IMR-90 (cell line): ENCODE results near the gene ZNF366. TPM values are rescaled to one million over a fixed set of nuclear protein-coding genes. Genes with fewer than 3 reads are reported as not detected.

Source experiments
- ATAC-seq: fragments of 200-7000 bp; cut with Tn5 transposase; 2 replicates; pipeline ENCODE4 v1.9.1; 2020; ENCODE audit warnings: low read depth, mild to moderate bottlenecking, moderate library complexity
- BruUV-seq: library from RNA; stranded (reverse); fragments of 400-500 nt; replicated peaks from 2 replicates; lab custom pipeline; 2021; lab: Mats Ljungman, UMichigan
- CTCF ChIA-PET: fragments of 300-600 bp; formaldehyde crosslinking; extraction: SDS; loops from one replicate; lab custom pipeline; 2021; ENCODE audit warnings: antibody characterized with exemption; lab: Yijun Ruan, JAX
- POLR2A ChIA-PET: fragments of 300-600 bp; sonication (Branson Sonifier 250); formaldehyde crosslinking; loops from one replicate; lab custom pipeline; 2022; ENCODE audit warnings: antibody characterized with exemption; ENCODE audit not compliant: unreplicated experiment; lab: Charles Lee
- DNase-seq: peaks from one replicate; pipeline ENCODE4 v3.0.0; 2013
- H2AFZ ChIP-seq: replicated peaks from 2 replicates; pipeline ENCODE3; 2013; ENCODE audit warnings: low read length, mild to moderate bottlenecking; ENCODE audit not compliant: poor library complexity
- H2AK5ac ChIP-seq: 2 replicates; pipeline ENCODE4 v1.6.1; 2013; ENCODE audit warnings: low read depth, low read length, inconsistent platforms
- H2AK9ac ChIP-seq: replicated peaks from 2 replicates; pipeline ENCODE3; 2013; ENCODE audit warnings: mild to moderate bottlenecking, low read depth, low read length, moderate library complexity; ENCODE audit not compliant: poor library complexity
- H2BK120ac ChIP-seq: 2 replicates; pipeline ENCODE4 v1.6.1; 2013; ENCODE audit warnings: low read depth, low read length, inconsistent platforms
- H2BK15ac ChIP-seq: 3 replicates; pipeline ENCODE4 v1.6.1; 2013; ENCODE audit warnings: low read depth, low read length, inconsistent platforms
- H2BK20ac ChIP-seq: 2 replicates; pipeline ENCODE4 v1.6.1; 2013; ENCODE audit warnings: low read depth, mild to moderate bottlenecking, inconsistent platforms, low read length, moderate library complexity
- H2BK5ac ChIP-seq: 2 replicates; pipeline ENCODE4 v1.6.1; 2013; ENCODE audit warnings: mild to moderate bottlenecking, low read depth, low read length, inconsistent platforms; ENCODE audit not compliant: poor library complexity, severe bottlenecking
- H3K14ac ChIP-seq: replicated peaks from 2 replicates; pipeline ENCODE4 v1.6.1; 2013; ENCODE audit warnings: low read depth, low read length, inconsistent platforms
- H3K18ac ChIP-seq: 2 replicates; pipeline ENCODE4 v1.6.1; 2013; ENCODE audit warnings: low read depth, low read length, control low read depth
- H3K23ac ChIP-seq: 2 replicates; pipeline ENCODE4 v1.6.1; 2013; ENCODE audit warnings: low read depth, low read length, inconsistent platforms
- H3K27ac ChIP-seq: 2 replicates; pipeline ENCODE4 v1.5.1; 2013; ENCODE audit warnings: mild to moderate bottlenecking, control low read depth, low read length; ENCODE audit not compliant: insufficient read depth
- H3K27me3 ChIP-seq: 2 replicates; pipeline ENCODE4 v1.6.1; 2013; ENCODE audit warnings: low read length; ENCODE audit not compliant: control insufficient read depth, insufficient read depth
- H3K36me3 ChIP-seq: 2 replicates; pipeline ENCODE4 v1.6.1; 2013; ENCODE audit warnings: low read length, mixed read lengths; ENCODE audit not compliant: control insufficient read depth, insufficient read depth
- H3K4ac ChIP-seq: 2 replicates; pipeline ENCODE4 v1.6.1; 2013; ENCODE audit warnings: low read depth, low read length, inconsistent platforms
- H3K4me1 ChIP-seq: 2 replicates; pipeline ENCODE4 v1.6.1; 2013; ENCODE audit warnings: low read length, mixed read lengths; ENCODE audit not compliant: control insufficient read depth, insufficient read depth
- H3K4me2 ChIP-seq: 2 replicates; pipeline ENCODE4 v1.6.1; 2013; ENCODE audit warnings: low read depth, mild to moderate bottlenecking, control low read depth, low read length, moderate library complexity
- H3K4me3 ChIP-seq: 2 replicates; pipeline ENCODE4 v1.5.1; 2013; ENCODE audit warnings: low read depth, mild to moderate bottlenecking, control low read depth, low read length, moderate library complexity; ENCODE audit not compliant: insufficient read depth
- H3K56ac ChIP-seq: 2 replicates; pipeline ENCODE4 v1.6.1; 2013; ENCODE audit warnings: low read length, inconsistent platforms; ENCODE audit not compliant: insufficient read depth; ENCODE audit errors: extremely low read depth
- H3K79me1 ChIP-seq, 2 experiments: 2 replicates each; pipeline ENCODE4 v1.6.1; 2013; ENCODE audit warnings: low read length in 2 of 2, inconsistent platforms in 1 of 2, low read depth in 1 of 2
- H3K9ac ChIP-seq: 2 replicates; pipeline ENCODE4 v1.6.1; 2013; ENCODE audit warnings: low read depth, low read length, control low read depth
- H3K9me1 ChIP-seq: 2 replicates; pipeline ENCODE4 v1.6.1; 2013; ENCODE audit warnings: low read length, inconsistent platforms; ENCODE audit not compliant: insufficient read depth
- H3K9me3 ChIP-seq: 2 replicates; pipeline ENCODE4 v1.6.1; 2013; ENCODE audit warnings: low read length; ENCODE audit not compliant: control insufficient read depth, insufficient read depth
- H4K20me1 ChIP-seq: 2 replicates; pipeline ENCODE4 v1.6.1; 2013; ENCODE audit warnings: low read length, inconsistent platforms; ENCODE audit not compliant: insufficient read depth
- H4K5ac ChIP-seq: 2 replicates; pipeline ENCODE4 v1.6.1; 2013; ENCODE audit warnings: mild to moderate bottlenecking, low read depth, low read length, control low read depth
- H4K8ac ChIP-seq, 2 experiments: 2 replicates each; pipeline ENCODE4 v1.6.1; 2013; ENCODE audit warnings: low read depth in 2 of 2, low read length in 2 of 2, control low read depth in 1 of 2, inconsistent platforms in 1 of 2
- H4K91ac ChIP-seq: 2 replicates; pipeline ENCODE4 v1.6.1; 2013; ENCODE audit warnings: low read depth, low read length, inconsistent platforms; ENCODE audit not compliant: insufficient read depth
- BHLHE40 ChIP-seq: fragments of 150-350 bp; IDR thresholded peaks from 2 replicates; pipeline ENCODE4 v1.6.1; 2016; ENCODE audit warnings: mild to moderate bottlenecking, low read depth, low read length
- MAFK ChIP-seq: IDR thresholded peaks from 2 replicates; pipeline ENCODE4 v1.6.1; 2012; ENCODE audit warnings: low read depth, low read length, improper control_type of control experiment
- MAZ ChIP-seq: IDR thresholded peaks from 2 replicates; pipeline ENCODE4 v1.6.1; 2012; ENCODE audit warnings: low read depth, mild to moderate bottlenecking, low read length, improper control_type of control experiment, moderate library complexity, borderline replicate concordance
- MXI1 ChIP-seq: IDR thresholded peaks from 2 replicates; pipeline ENCODE4 v1.6.1; 2012; ENCODE audit warnings: low read depth, mild to moderate bottlenecking, low read length, moderate library complexity, borderline replicate concordance
- RFX5 ChIP-seq: IDR thresholded peaks from 2 replicates; pipeline ENCODE4 v1.8.0; 2012; ENCODE audit warnings: low read depth, mild to moderate bottlenecking, low read length, moderate library complexity
- SMC3 ChIP-seq: fragments of 150-350 bp; IDR thresholded peaks from 2 replicates; pipeline ENCODE4 v1.6.1; 2016; ENCODE audit warnings: low read depth, mild to moderate bottlenecking, antibody characterized with exemption, low read length, moderate library complexity
- WGBS, 2 experiments: methylation state at CpG; one replicate each; pipeline versions ENCODE4 v1.1.5 to v1.1.7; 2013; ENCODE audit warnings: missing lambda C conversion rate in 2 of 2; ENCODE audit not compliant: insufficient read length in 1 of 2; ENCODE audit errors: extremely low coverage in 2 of 2; 5-methylcytosine and 5-hydroxymethylcytosine counted together
- dilution Hi-C: fragments of 300-500 bp; cut with HindIII; formaldehyde crosslinking; loops from one replicate; pipeline ENCODE4 v1.14.3; 2018; ENCODE audit warnings: low sequenced_read_pairs; ENCODE audit not compliant: unreplicated experiment
- in situ Hi-C: fragments of 300-500 bp; cut with MboI; formaldehyde crosslinking; loops from 3 replicates; pipeline ENCODE4 v1.14.3; 2019; ENCODE audit warnings: low sequenced_read_pairs, inconsistent platforms, mixed read lengths
- intact Hi-C: fragments of 100-400 bp; cut with micrococcal nuclease; formaldehyde crosslinking; loops from 2 replicates; pipeline ENCODE4 v1.10.0; 2022
- polyA plus RNA-seq, 3 experiments: library from polyadenylated mRNA; depleted of rRNA; stranded (reverse); fragments of >200 nt; gene quantifications; 2 replicates each; pipeline ENCODE4 v1.2.3, GENCODE V29; 2012; ENCODE audit warnings: low replicate concordance in 1 of 3
- total RNA-seq: library from RNA; depleted of rRNA; stranded (reverse); fragments of >200 nt; gene quantifications from 2 replicates; pipeline ENCODE4 v1.2.3, GENCODE V29; 2012

ZNF366 gene
- total and polyA plus RNA-seq, 2 of the 4 experiments (the other 2 are of a cell fraction) = not detected

DNA sequence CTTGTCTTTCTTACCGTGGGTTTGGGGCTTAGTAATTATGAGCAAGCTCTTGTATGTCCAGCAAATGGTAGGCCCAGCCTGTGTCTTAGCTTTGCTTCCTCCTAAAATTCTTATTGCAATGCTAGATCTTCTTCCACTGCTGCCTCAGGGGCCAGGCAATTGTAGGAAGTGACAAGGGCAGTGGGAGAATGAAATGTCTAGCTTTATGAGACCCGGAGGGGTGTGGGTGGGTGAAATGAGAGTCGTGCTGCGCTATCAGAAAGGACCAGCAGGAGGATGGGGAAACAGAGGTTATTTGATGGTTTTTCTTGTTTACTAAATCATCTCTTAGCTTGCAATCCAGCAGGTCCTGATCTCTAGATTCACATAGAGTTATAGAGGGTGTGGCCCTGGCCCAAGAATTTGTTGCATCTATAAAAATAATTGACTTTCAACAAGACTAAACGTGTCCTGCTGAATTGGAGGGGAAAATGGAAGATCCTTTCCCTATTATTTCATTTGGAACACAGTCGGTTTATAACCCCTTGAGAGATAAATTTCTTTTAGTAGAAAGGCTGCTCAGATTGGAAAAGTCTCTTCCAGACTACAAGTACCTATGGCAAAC lies 43.7 kb downstream of the ZNF366 start:
- Histone ChIP-seq H3K36me3 (no peaks in the 10 kb centered on the region), H3K4me1 (peaks cover 3% of the 10 kb centered on the region; the same call in 1 of the 2 replicates), H3K9me3 (no peaks in the 10 kb centered on the region), H3K4me2 (no peak overlapping the region), H3K4me3 (no peak overlapping the region), H3K9ac (no peak overlapping the region), H2BK5ac (no peak overlapping the region), H3K56ac (no peak overlapping the region), H2AK9ac (no peak overlapping the region), H2AK5ac (no peak overlapping the region), H2BK15ac (no peak overlapping the region), H4K20me1 (no peaks in the 10 kb centered on the region), H3K27ac (no peak overlapping the region), H4K5ac (no peak overlapping the region), H3K14ac (no peak overlapping the region), H3K23ac (no peak overlapping the region), H3K18ac (no peak overlapping the region), H3K9me1 (0 out of 2 replicates have a peak, but pooled peaks cover 6% of the 10 kb centered on the region), H3K79me1 (no peaks in the 10 kb centered on the region), H3K4ac (no peak overlapping the region), H4K91ac (no peak overlapping the region), H4K8ac (no peak overlapping the region), H3K27me3 (no peaks in the 10 kb centered on the region), H2BK120ac (no peak overlapping the region), H2AFZ (no peak overlapping the region), H2BK20ac (no peak overlapping the region)
- no peak for DNase-seq
- no TSS peak for BruUV-seq
- dilution Hi-C loops (no loop called here), in situ Hi-C loops (no loop called here), intact Hi-C loops (no loop called here)
- TF ChIP-seq MXI1 (no peak), RFX5 (no peak), BHLHE40 (no peak), SMC3 (no peak), MAZ (no peak), MAFK (no peak)
- ATAC-seq = no peak
- ChIA-PET POLR2A (interaction anchor here (0.6 kb wide), 1 partner anchor 66 kb away, joined by 3 read pairs; no protein-coding TSS in a partner anchor), CTCF (interaction anchor here (0.6 kb wide), 1 partner anchor 23 kb away, joined by 3 read pairs; no protein-coding TSS in a partner anchor)
- WGBS, 2 experiments = no CpG with 5 or more reads among the region's 6 CpGs
